AG10803 (cell line): Measurements from ENCODE around the gene OSGEP.

Source experiments
- DNase-seq: peaks from one replicate; pipeline ENCODE4 v3.0.0; 2010; ENCODE audit warnings: low read depth
- H3K4me3 ChIP-seq: 2 replicates; pipeline ENCODE4 v1.5.1; 2011; ENCODE audit warnings: mild to moderate bottlenecking, low read length, control low read depth
- CTCF ChIP-seq: conservative IDR thresholded peaks from 2 replicates; pipeline ENCODE4 v1.5.1; 2011; ENCODE audit warnings: mild to moderate bottlenecking, low read length, control low read depth, inconsistent platforms

The OSGEP gene

GRCh38 chr14:20486684-20487395 lies 32.2 kb upstream of the OSGEP start:
- no peak for DNase-seq
- no peak overlapping the region for H3K4me3 ChIP-seq
- no peak for TF ChIP-seq CTCF

- no peak overlapping the region for H3K4me3 ChIP-seq
- TF ChIP-seq CTCF = no peak
- DNase-seq = no peak
These were observed 31.3 kb upstream of the OSGEP start for GRCh38 chr14:20485900-20486299.

- no peak for TF ChIP-seq CTCF
- no peak for DNase-seq
- no peak overlapping the region for H3K4me3 ChIP-seq
These were observed 27.8 kb upstream of the OSGEP start for GRCh38 chr14:20482382-20482781.

- TF ChIP-seq CTCF = no peak
- no peak overlapping the region for H3K4me3 ChIP-seq
- no peak for DNase-seq
These were observed 24.3 kb upstream of the OSGEP start for GRCh38 chr14:20478894-20479293.

GRCh38 chr14:20477211-20477876 lies 22.7 kb upstream of the OSGEP start:
- H3K4me3 ChIP-seq = no peak overlapping the region
- no peak for DNase-seq
- TF ChIP-seq CTCF = no peak

- DNase-seq = no peak
- H3K4me3 ChIP-seq = no peak overlapping the region
- TF ChIP-seq CTCF = no peak
These were observed 22.2 kb upstream of the OSGEP start for GRCh38 chr14:20476776-20477175.
